Mesodermal cell (in vitro differentiated cells): Measurements from ENCODE around the gene C1orf115.

Experiments used
- H3K27ac ChIP-seq: 2 replicates; pipeline ENCODE4 v1.7.0; 2013; ENCODE audit warnings: mild to moderate bottlenecking, low read depth, low read length, moderate library complexity; ENCODE audit not compliant: severe bottlenecking
- H3K36me3 ChIP-seq: 2 replicates; pipeline ENCODE4 v1.7.1; 2013; ENCODE audit warnings: mild to moderate bottlenecking, low read length, moderate library complexity; ENCODE audit not compliant: control insufficient read depth, insufficient read depth
- H3K4me1 ChIP-seq: one replicate; pipeline ENCODE4 v1.7.1; 2013; ENCODE audit warnings: mild to moderate bottlenecking, low read length; ENCODE audit not compliant: insufficient read depth, control insufficient read depth, poor library complexity, severe bottlenecking
- H3K4me3 ChIP-seq: 2 replicates; pipeline ENCODE4 v1.7.0; 2013; ENCODE audit warnings: low read length, control low read depth, mild to moderate bottlenecking; ENCODE audit not compliant: insufficient read depth, poor library complexity, severe bottlenecking; ENCODE audit errors: extremely low read depth
- H3K9me3 ChIP-seq: 2 replicates; pipeline ENCODE4 v1.7.1; 2013; ENCODE audit warnings: mild to moderate bottlenecking, low read length, moderate library complexity; ENCODE audit not compliant: control insufficient read depth
- WGBS, 2 experiments: methylation state at CpG; one replicate each; pipeline ENCODE4 v1.1.5; 2013; ENCODE audit warnings: missing lambda C conversion rate in 2 of 2; ENCODE audit not compliant: insufficient coverage in 2 of 2; 5-methylcytosine and 5-hydroxymethylcytosine counted together

C1orf115 gene

GRCh38 chr1:220746851-220747250, 56.7 kb downstream of the C1orf115 start:
- Histone ChIP-seq H3K4me3 (no peak overlapping the region), H3K9me3 (no peaks in the 10 kb centered on the region), H3K4me1 (no peaks in the 10 kb centered on the region), H3K27ac (no peak overlapping the region), H3K36me3 (no peaks in the 10 kb centered on the region)
- 88 to 100% methylated on average over 2 of the region's 3 CpGs for WGBS, 2 experiments

GRCh38 chr1:220747437-220748088, 57.4 kb downstream of the C1orf115 start:
- Histone ChIP-seq H3K36me3 (no peaks in the 10 kb centered on the region), H3K9me3 (no peaks in the 10 kb centered on the region), H3K4me1 (no peaks in the 10 kb centered on the region), H3K27ac (no peak overlapping the region), H3K4me3 (peak overlapping the region; percentile 45)
- 16 to 23% methylated on average over 13 to 17 of the region's 18 CpGs for WGBS, 2 experiments

DNA sequence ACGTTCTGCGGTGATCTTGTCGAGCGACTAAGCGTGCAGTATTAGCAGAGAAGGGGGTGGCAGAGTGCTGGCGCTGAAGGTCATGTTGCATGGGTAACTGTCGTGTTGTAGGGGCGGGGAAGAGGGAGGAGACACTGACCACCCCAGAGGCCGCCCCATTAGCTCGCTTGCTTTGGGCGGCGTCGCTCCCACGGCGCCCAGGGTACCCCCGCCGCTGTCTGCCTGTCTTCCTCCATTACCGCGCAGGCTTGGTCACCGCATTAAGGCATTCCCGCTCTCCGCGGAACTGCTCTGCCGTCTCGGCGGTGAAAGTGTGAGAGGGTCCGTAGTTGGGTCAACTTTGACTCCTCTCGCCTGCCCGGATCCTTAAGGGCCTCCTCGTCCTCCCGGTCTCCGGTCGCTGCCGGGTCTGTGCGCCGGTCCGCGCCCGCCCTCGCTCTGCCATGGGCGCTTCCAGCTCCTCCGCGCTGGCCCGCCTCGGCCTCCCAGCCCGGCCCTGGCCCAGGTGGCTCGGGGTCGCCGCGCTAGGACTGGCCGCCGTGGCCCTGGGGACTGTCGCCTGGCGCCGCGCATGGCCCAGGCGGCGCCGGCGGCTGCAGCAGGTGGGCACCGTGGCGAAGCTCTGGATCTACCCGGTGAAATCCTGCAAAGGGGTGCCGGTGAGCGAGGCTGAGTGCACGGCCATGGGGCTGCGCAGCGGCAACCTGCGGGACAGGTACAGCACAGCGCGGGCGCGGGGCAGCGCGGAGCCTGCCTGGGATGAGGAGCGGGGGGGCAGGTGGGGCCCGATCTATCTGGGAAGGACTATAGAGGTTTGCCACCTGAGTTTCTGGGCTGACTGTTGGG, 58.1 kb downstream of the C1orf115 start, which contains the start of gene MTARC2:
MTARC2 (plus strand) TSS at position 234 of the 846 bp plus-strand sequence; CDS start at position 444, 210 bp downstream.
- no peaks in the 10 kb centered on the region for H3K9me3 ChIP-seq
- H3K4me1 ChIP-seq: no peaks in the 10 kb centered on the region
- H3K27ac ChIP-seq: no peak within 1 kb of the TSS
- no peaks in the 10 kb centered on the region for H3K36me3 ChIP-seq
- 1% methylated on average over 43 to 69 of the region's 77 CpGs for WGBS, 2 experiments
- H3K4me3 ChIP-seq: peak within 1 kb of the TSS; percentile 45
